Lower leg skin (tissue), 3 donors: ENCODE measurements around the gene MED9.

ENCODE experiments used
- CTCF ChIP-seq, 3 donors: fragments of 450-650 bp; IDR thresholded peaks; one replicate each; pipeline ENCODE4 v1.5.1; 2016; ENCODE audit warnings: antibody characterized with exemption in 3 of 3, mild to moderate bottlenecking in 3 of 3, moderate library complexity in 2 of 3
- POLR2A ChIP-seq, 2 donors: fragments of 450-650 bp; IDR thresholded peaks; one replicate each; pipeline ENCODE4 v1.6.1; 2016 to 2017; ENCODE audit warnings: antibody characterized with exemption in 2 of 2, mild to moderate bottlenecking in 1 of 2, moderate library complexity in 1 of 2

GRCh38 chr17:17539591-17539990 is 62.8 kb downstream of the MED9 start:
- TF ChIP-seq CTCF (IDR thresholded peaks at IDR 0.05), result no peak
- TF ChIP-seq POLR2A (IDR thresholded peaks at IDR 0.05), result no peak
